Measurements from ENCODE around the gene REC8. TPM values are rescaled to one million over a fixed set of nuclear protein-coding genes. Genes with fewer than 3 reads are reported as not detected.

REC8 gene
- total and polyA plus RNA-seq, 2 of the 13 experiments (the other 11 are each of a cell fraction or from before 2014, with no cell fraction given) = 3.4 to 14.7 TPM

GRCh38 chr14:24215495-24216344, 43.8 kb downstream of the REC8 start, which contains the start of gene MDP1 (continued):
- TF ChIP-seq ELK4 (CRISPR knock-in tag; IDR thresholded peaks at IDR 0.05; ENCODE audit: borderline replicate concordance) (no peak), MBNL3 (CRISPR knock-in tag; conservative IDR thresholded peaks at IDR 0.05) (no peak), ZBTB8A (CRISPR knock-in tag; IDR thresholded peaks at IDR 0.05; ENCODE audit: borderline replicate concordance, low read depth) (peak; percentile 95; the same call in 1 of the 2 replicates), SSRP1 (CRISPR knock-in tag; IDR thresholded peaks at IDR 0.05) (peak; percentile 97), ZNF557 (CRISPR knock-in tag; IDR thresholded peaks at IDR 0.05) (0 out of 2 replicates have a peak, but pooled peaks have one; percentile 85), SNAI1 (CRISPR knock-in tag; IDR thresholded peaks at IDR 0.05; ENCODE audit: borderline replicate concordance) (0 out of 2 replicates have a peak, but pooled peaks have one; percentile 80), ZNF549 (CRISPR knock-in tag; IDR thresholded peaks at IDR 0.05) (no peak), REL (CRISPR knock-in tag; conservative IDR thresholded peaks at IDR 0.05) (peak; percentile 84; the same call in 1 of the 2 replicates), TSC22D2 (CRISPR knock-in tag; IDR thresholded peaks at IDR 0.05; ENCODE audit: borderline replicate concordance) (peak; percentile 91), PHB2 (IDR thresholded peaks at IDR 0.05; ENCODE audit: partially characterized antibody) (no peak), ZNF672 (CRISPR knock-in tag; IDR thresholded peaks at IDR 0.05) (no peak), ZSCAN31 (CRISPR knock-in tag; IDR thresholded peaks at IDR 0.05; ENCODE audit: low read depth) (peak; percentile 89; the same call in 1 of the 2 replicates), SRSF4 (IDR thresholded peaks at IDR 0.05; ENCODE audit: low read depth, low read length, poor library complexity, severe bottlenecking) (no peak), SMAD1 (CRISPR knock-in tag; IDR thresholded peaks at IDR 0.05; ENCODE audit: borderline replicate concordance, low read depth) (peak; percentile 100; the same call in 1 of the 2 replicates), ZNF772 (CRISPR knock-in tag; IDR thresholded peaks at IDR 0.05) (peak; percentile 100), TEAD2 (CRISPR knock-in tag; IDR thresholded peaks at IDR 0.05) (no peak), HNRNPUL1 (IDR thresholded peaks at IDR 0.05; ENCODE audit: low read depth, low read length) (no peak), ZNF816 (CRISPR knock-in tag; IDR thresholded peaks at IDR 0.05; ENCODE audit: borderline replicate concordance) (no peak), ZKSCAN1 (IDR thresholded peaks at IDR 0.05; ENCODE audit: low read length) (no peak)
- TF ChIP-seq, protein P1, sequence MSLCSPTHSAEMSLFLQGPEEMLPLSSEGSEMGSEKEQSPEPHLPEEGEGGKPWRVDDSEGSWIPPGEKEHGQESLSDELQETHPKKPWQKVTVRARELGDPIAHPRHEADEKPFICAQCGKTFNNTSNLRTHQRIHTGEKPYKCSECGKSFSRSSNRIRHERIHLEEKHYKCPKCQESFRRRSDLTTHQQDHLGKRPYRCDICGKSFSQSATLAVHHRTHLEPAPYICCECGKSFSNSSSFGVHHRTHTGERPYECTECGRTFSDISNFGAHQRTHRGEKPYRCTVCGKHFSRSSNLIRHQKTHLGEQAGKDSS (CRISPR knock-in tag; IDR thresholded peaks at IDR 0.05; ENCODE audit: borderline replicate concordance, low read depth) = peak; percentile 99
- TF ChIP-seq, protein P2, sequence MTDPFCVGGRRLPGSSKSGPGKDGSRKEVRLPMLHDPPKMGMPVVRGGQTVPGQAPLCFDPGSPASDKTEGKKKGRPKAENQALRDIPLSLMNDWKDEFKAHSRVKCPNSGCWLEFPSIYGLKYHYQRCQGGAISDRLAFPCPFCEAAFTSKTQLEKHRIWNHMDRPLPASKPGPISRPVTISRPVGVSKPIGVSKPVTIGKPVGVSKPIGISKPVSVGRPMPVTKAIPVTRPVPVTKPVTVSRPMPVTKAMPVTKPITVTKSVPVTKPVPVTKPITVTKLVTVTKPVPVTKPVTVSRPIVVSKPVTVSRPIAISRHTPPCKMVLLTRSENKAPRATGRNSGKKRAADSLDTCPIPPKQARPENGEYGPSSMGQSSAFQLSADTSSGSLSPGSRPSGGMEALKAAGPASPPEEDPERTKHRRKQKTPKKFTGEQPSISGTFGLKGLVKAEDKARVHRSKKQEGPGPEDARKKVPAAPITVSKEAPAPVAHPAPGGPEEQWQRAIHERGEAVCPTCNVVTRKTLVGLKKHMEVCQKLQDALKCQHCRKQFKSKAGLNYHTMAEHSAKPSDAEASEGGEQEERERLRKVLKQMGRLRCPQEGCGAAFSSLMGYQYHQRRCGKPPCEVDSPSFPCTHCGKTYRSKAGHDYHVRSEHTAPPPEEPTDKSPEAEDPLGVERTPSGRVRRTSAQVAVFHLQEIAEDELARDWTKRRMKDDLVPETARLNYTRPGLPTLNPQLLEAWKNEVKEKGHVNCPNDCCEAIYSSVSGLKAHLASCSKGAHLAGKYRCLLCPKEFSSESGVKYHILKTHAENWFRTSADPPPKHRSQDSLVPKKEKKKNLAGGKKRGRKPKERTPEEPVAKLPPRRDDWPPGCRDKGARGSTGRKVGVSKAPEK (CRISPR knock-in tag; IDR thresholded peaks at IDR 0.05; ENCODE audit: borderline replicate concordance) = peak; percentile 97
- TF ChIP-seq, protein P3, sequence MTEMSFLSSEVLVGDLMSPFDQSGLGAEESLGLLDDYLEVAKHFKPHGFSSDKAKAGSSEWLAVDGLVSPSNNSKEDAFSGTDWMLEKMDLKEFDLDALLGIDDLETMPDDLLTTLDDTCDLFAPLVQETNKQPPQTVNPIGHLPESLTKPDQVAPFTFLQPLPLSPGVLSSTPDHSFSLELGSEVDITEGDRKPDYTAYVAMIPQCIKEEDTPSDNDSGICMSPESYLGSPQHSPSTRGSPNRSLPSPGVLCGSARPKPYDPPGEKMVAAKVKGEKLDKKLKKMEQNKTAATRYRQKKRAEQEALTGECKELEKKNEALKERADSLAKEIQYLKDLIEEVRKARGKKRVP (CRISPR knock-in tag; IDR thresholded peaks at IDR 0.05) = peak in 1 of 2 experiments; percentile 89; a peak in 2 of 4 replicates

All from HepG2 (cell line).